ENCODE results near the gene STRADA. TPM values are rescaled to one million over a fixed set of nuclear protein-coding genes. Genes with fewer than 3 reads are reported as not detected.

Gene STRADA
- total RNA-seq, 1 donor from 2014 or later: 10.5 TPM

- no peak for TF ChIP-seq CTCF (IDR thresholded peaks at IDR 0.05; ENCODE audit: insufficient read depth, low read length, severe bottlenecking)
- H3K27me3 ChIP-seq (ENCODE audit: control insufficient read depth, insufficient read depth, low read length): no peaks in the 10 kb centered on the region
- FAIRE-seq: no peak
- peak; percentile 97 for DNase-seq (ENCODE audit: low read depth)
- peak within 1 kb of the TSS; percentile 86 for H3K4me3 ChIP-seq (ENCODE audit: low read depth, low read length)
- H3K36me3 ChIP-seq (ENCODE audit: control insufficient read depth, insufficient read depth, low read length): peaks cover 1% of the 10 kb centered on the region
Observed at GRCh38 chr17:63773272-63774140, 31.9 kb upstream of the STRADA start, which contains the start of gene CCDC47. Gene CCDC47, minus strand, starts transcription at chr17:63773597. Its CDS starts 7,422 bp downstream, at chr17:63766175.

- peak overlapping the region; percentile 86 for H3K4me3 ChIP-seq (ENCODE audit: low read depth, low read length)
- peaks cover 2% of the 10 kb centered on the region for H3K36me3 ChIP-seq (ENCODE audit: control insufficient read depth, insufficient read depth, low read length)
- TF ChIP-seq CTCF (IDR thresholded peaks at IDR 0.05; ENCODE audit: insufficient read depth, low read length, severe bottlenecking): no peak
- H3K27me3 ChIP-seq (ENCODE audit: control insufficient read depth, insufficient read depth, low read length): no peaks in the 10 kb centered on the region
- FAIRE-seq (no peak), DNase-seq (ENCODE audit: low read depth) (peak; percentile 53)
Observed at GRCh38 chr17:63772801-63773271, 31.2 kb upstream of the STRADA start.

DNA sequence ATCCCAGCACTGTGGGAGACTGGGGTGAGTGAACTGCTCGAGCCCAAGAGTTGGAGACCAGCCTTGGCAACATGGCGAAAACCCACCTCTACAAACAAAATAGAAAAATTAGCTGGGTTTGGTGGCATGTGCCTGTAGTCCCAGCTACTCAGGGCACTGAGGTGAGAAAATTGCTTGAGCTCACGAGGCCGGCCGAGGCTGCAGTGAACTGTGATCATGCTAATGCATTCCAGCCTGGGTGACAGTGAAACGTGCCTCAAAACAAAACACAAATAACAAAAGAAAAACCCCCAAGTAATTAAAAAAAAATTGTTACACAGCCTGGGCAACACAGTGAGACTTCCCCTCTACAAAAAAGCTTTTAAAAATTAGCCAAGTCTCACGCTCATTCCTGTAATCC is 26.8 kb upstream of the STRADA start:
- FAIRE-seq (no peak), DNase-seq (ENCODE audit: low read depth) (no peak)
- H3K27me3 ChIP-seq (ENCODE audit: control insufficient read depth, insufficient read depth, low read length): no peaks in the 10 kb centered on the region
- H3K36me3 ChIP-seq (ENCODE audit: control insufficient read depth, insufficient read depth, low read length): peaks cover 2% of the 10 kb centered on the region
- H3K4me3 ChIP-seq (ENCODE audit: low read depth, low read length): no peak overlapping the region
- TF ChIP-seq CTCF (IDR thresholded peaks at IDR 0.05; ENCODE audit: insufficient read depth, low read length, severe bottlenecking): no peak

GRCh38 chr17:63766754-63767153 is 25.2 kb upstream of the STRADA start:
- peaks cover 6% of the 10 kb centered on the region for H3K36me3 ChIP-seq (ENCODE audit: control insufficient read depth, insufficient read depth, low read length)
- DNase-seq (ENCODE audit: low read depth) (no peak), FAIRE-seq (no peak)
- TF ChIP-seq CTCF (IDR thresholded peaks at IDR 0.05; ENCODE audit: insufficient read depth, low read length, severe bottlenecking): no peak
- no peak overlapping the region for H3K4me3 ChIP-seq (ENCODE audit: low read depth, low read length)
- no peaks in the 10 kb centered on the region for H3K27me3 ChIP-seq (ENCODE audit: control insufficient read depth, insufficient read depth, low read length)

GRCh38 chr17:63764716-63765115 is 23.1 kb upstream of the STRADA start:
- Histone ChIP-seq H3K4me3 (ENCODE audit: low read depth, low read length) (no peak overlapping the region), H3K36me3 (ENCODE audit: control insufficient read depth, insufficient read depth, low read length) (peaks cover 8% of the 10 kb centered on the region), H3K27me3 (ENCODE audit: control insufficient read depth, insufficient read depth, low read length) (no peaks in the 10 kb centered on the region)
- DNase-seq (ENCODE audit: low read depth) (no peak), FAIRE-seq (no peak)
- TF ChIP-seq CTCF (IDR thresholded peaks at IDR 0.05; ENCODE audit: insufficient read depth, low read length, severe bottlenecking): no peak

Data from bronchial epithelial cell (primary cell).